Measurements from ENCODE around the gene VSNL1.
"Not testable (repeated sequence)": the region's sequence is repeated elsewhere in the genome, so short reads cannot be mapped to it uniquely, and the experiment has no call there.

Gene VSNL1

GRCh38 chr2:17557596-17557995 is 17.1 kb downstream of the VSNL1 start:
- no peak overlapping the region for H3K23ac ChIP-seq (ENCODE audit: low read length in 2 of 2)
- 52% methylated on average over 5 of the region's 5 CpGs for WGBS
- no peak overlapping the region for H3K27ac ChIP-seq (ENCODE audit: low read length, poor library complexity, severe bottlenecking)
- no peak overlapping the region for H3K9ac ChIP-seq (ENCODE audit: low read length)
- H3K4ac ChIP-seq (ENCODE audit: low read depth in 1 of 2, low read length in 2 of 2): no peak overlapping the region
- no peak overlapping the region for H2AK5ac ChIP-seq (ENCODE audit: low read length, severe bottlenecking)
- no peak overlapping the region for H3K4me3 ChIP-seq (ENCODE audit: insufficient read depth in 1 of 2, low read depth in 1 of 2, low read length in 2 of 2)
- no peak overlapping the region for H2BK120ac ChIP-seq (ENCODE audit: low read depth, low read length)
- H2AFZ ChIP-seq (ENCODE audit: low read depth, low read length): no peak overlapping the region
- H3K4me1 ChIP-seq (ENCODE audit: control insufficient read depth, insufficient read depth, low read depth, low read length): no peaks in the 10 kb centered on the region
- no peak overlapping the region for H2BK5ac ChIP-seq (ENCODE audit: low read depth, low read length, poor library complexity, severe bottlenecking)
- no peaks in the 10 kb centered on the region for H3K36me3 ChIP-seq (ENCODE audit: control insufficient read depth in 1 of 2, insufficient read depth in 2 of 2, low read depth in 1 of 2, low read length in 2 of 2)
- no peak overlapping the region for H3K14ac ChIP-seq (ENCODE audit: low read length in 2 of 2)
- H3K9me3 ChIP-seq (ENCODE audit: control insufficient read depth, low read length): no peaks in the 10 kb centered on the region
- no peak overlapping the region for H3K18ac ChIP-seq (ENCODE audit: low read depth in 1 of 2, low read length in 2 of 2)
- H2BK12ac ChIP-seq (ENCODE audit: low read length in 2 of 2): no peak overlapping the region
- no peak overlapping the region for H2BK15ac ChIP-seq (ENCODE audit: low read depth, poor library complexity, severe bottlenecking)
- H4K8ac ChIP-seq (ENCODE audit: low read length): no peak overlapping the region
- no peaks in the 10 kb centered on the region for H3K27me3 ChIP-seq (ENCODE audit: control insufficient read depth in 1 of 2, insufficient read depth in 1 of 2, low read length in 2 of 2)
- H4K91ac ChIP-seq (ENCODE audit: low read length): no peak overlapping the region
- no peak for DNase-seq
- no peak overlapping the region for H3K4me2 ChIP-seq (ENCODE audit: low read length, poor library complexity, severe bottlenecking)
- H3K79me1 ChIP-seq (replicated peaks; ENCODE audit: low read length, poor library complexity, severe bottlenecking): no peaks in the 10 kb centered on the region

- H3K4me1 ChIP-seq (ENCODE audit: control insufficient read depth, insufficient read depth, low read depth, low read length): no peaks in the 10 kb centered on the region
- H2AK5ac ChIP-seq (ENCODE audit: low read length, severe bottlenecking): no peak overlapping the region
- H3K9ac ChIP-seq (ENCODE audit: low read length): no peak overlapping the region
- no peak overlapping the region for H3K23ac ChIP-seq (ENCODE audit: low read length in 2 of 2)
- H3K4me3 ChIP-seq (ENCODE audit: insufficient read depth in 1 of 2, low read depth in 1 of 2, low read length in 2 of 2): no peak overlapping the region
- no peak overlapping the region for H2BK5ac ChIP-seq (ENCODE audit: low read depth, low read length, poor library complexity, severe bottlenecking)
- H2BK120ac ChIP-seq (ENCODE audit: low read depth, low read length): no peak overlapping the region
- H2AFZ ChIP-seq (ENCODE audit: low read depth, low read length): no peak overlapping the region
- no peak overlapping the region for H2BK15ac ChIP-seq (ENCODE audit: low read depth, poor library complexity, severe bottlenecking)
- no peak overlapping the region for H4K91ac ChIP-seq (ENCODE audit: low read length)
- H3K27me3 ChIP-seq (ENCODE audit: control insufficient read depth in 1 of 2, insufficient read depth in 1 of 2, low read length in 2 of 2): no peaks in the 10 kb centered on the region
- no peak overlapping the region for H2BK12ac ChIP-seq (ENCODE audit: low read length in 2 of 2)
- H3K18ac ChIP-seq (ENCODE audit: low read depth in 1 of 2, low read length in 2 of 2): no peak overlapping the region
- H3K14ac ChIP-seq (ENCODE audit: low read length in 2 of 2): no peak overlapping the region
- H3K4ac ChIP-seq (ENCODE audit: low read depth in 1 of 2, low read length in 2 of 2): no peak overlapping the region
- H4K8ac ChIP-seq (ENCODE audit: low read length): no peak overlapping the region
- H3K27ac ChIP-seq (ENCODE audit: low read length, poor library complexity, severe bottlenecking): no peak overlapping the region
- H3K36me3 ChIP-seq (ENCODE audit: control insufficient read depth in 1 of 2, insufficient read depth in 2 of 2, low read depth in 1 of 2, low read length in 2 of 2): no peaks in the 10 kb centered on the region
- H3K79me1 ChIP-seq (replicated peaks; ENCODE audit: low read length, poor library complexity, severe bottlenecking): no peaks in the 10 kb centered on the region
- H3K9me3 ChIP-seq (ENCODE audit: control insufficient read depth, low read length): no peaks in the 10 kb centered on the region
- no peak overlapping the region for H3K4me2 ChIP-seq (ENCODE audit: low read length, poor library complexity, severe bottlenecking)
- no peak for DNase-seq
Observed at GRCh38 chr2:17558053-17558452, 17.6 kb downstream of the VSNL1 start.

DNA sequence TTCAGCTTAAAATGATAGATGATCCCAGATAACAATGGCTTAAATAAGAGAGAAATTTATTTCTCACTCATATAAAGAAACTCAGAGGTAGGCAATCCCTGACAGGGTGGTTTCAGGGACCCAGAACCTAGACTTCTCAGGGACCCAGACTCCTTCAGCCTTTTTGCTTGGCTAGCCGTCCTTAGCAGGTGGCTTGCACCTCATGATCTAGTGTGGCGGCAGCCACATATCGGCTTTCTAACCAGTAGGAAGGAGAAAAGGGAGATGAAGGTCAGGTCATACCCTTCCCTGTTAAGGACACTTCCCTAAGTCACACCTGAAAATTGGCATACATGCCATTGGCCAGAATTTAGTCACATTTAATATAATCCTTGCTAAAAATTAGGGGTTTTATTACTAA is 18.4 kb downstream of the VSNL1 start:
- H2BK5ac ChIP-seq (ENCODE audit: low read depth, low read length, poor library complexity, severe bottlenecking): no peak overlapping the region
- no peak for DNase-seq

DNA sequence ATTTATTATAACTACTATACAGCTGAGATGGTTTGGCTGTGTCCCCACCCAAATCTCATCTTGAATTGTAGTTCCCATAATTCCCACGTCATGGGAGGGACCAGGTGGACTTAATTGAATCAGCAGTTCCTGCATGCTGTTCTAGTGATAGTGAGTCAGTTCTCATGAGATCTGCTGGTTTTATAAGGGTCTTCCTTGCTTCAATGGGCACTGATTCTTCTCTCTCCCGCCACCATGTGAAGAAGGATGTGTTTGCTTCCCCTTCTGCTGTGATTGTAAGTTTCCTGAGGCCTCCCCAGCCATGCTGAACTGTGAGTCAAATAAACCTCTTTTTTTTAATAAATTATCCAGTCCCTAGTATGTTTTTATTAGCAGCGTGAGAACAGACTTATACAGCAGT is 25.2 kb downstream of the VSNL1 start:
- not testable (repeated sequence) for H3K4me2 ChIP-seq (ENCODE audit: low read length, poor library complexity, severe bottlenecking); H3K18ac ChIP-seq (ENCODE audit: low read depth in 1 of 2, low read length in 2 of 2); H3K9me3 ChIP-seq (ENCODE audit: control insufficient read depth, low read length); H2AK5ac ChIP-seq (ENCODE audit: low read length, severe bottlenecking); H2BK120ac ChIP-seq (ENCODE audit: low read depth, low read length); H3K9ac ChIP-seq (ENCODE audit: low read length); DNase-seq; H2AFZ ChIP-seq (ENCODE audit: low read depth, low read length); H3K27ac ChIP-seq (ENCODE audit: low read length, poor library complexity, severe bottlenecking); H3K14ac ChIP-seq (ENCODE audit: low read length in 2 of 2); H3K27me3 ChIP-seq (ENCODE audit: control insufficient read depth in 1 of 2, insufficient read depth in 1 of 2, low read length in 2 of 2); H2BK12ac ChIP-seq (ENCODE audit: low read length in 2 of 2); H3K4me3 ChIP-seq (ENCODE audit: insufficient read depth in 1 of 2, low read depth in 1 of 2, low read length in 2 of 2); H4K8ac ChIP-seq (ENCODE audit: low read length); H2BK5ac ChIP-seq (ENCODE audit: low read depth, low read length, poor library complexity, severe bottlenecking); H3K23ac ChIP-seq (ENCODE audit: low read length in 2 of 2); H3K4me1 ChIP-seq (ENCODE audit: control insufficient read depth, insufficient read depth, low read depth, low read length); H2BK15ac ChIP-seq (ENCODE audit: low read depth, poor library complexity, severe bottlenecking); H3K4ac ChIP-seq (ENCODE audit: low read depth in 1 of 2, low read length in 2 of 2); H3K36me3 ChIP-seq (ENCODE audit: control insufficient read depth in 1 of 2, insufficient read depth in 2 of 2, low read depth in 1 of 2, low read length in 2 of 2); H3K79me1 ChIP-seq (replicated peaks; ENCODE audit: low read length, poor library complexity, severe bottlenecking); H4K91ac ChIP-seq (ENCODE audit: low read length)
- 75% methylated on average over 2 of the region's 3 CpGs for WGBS

More for the DNA sequence above, 18.4 kb downstream of the VSNL1 start:
- Histone ChIP-seq H3K27me3 (ENCODE audit: control insufficient read depth in 1 of 2, insufficient read depth in 1 of 2, low read length in 2 of 2) (no peaks in the 10 kb centered on the region), H2AK5ac (ENCODE audit: low read length, severe bottlenecking) (no peak overlapping the region), H3K23ac (ENCODE audit: low read length in 2 of 2) (no peak overlapping the region), H3K14ac (ENCODE audit: low read length in 2 of 2) (no peak overlapping the region), H2AFZ (ENCODE audit: low read depth, low read length) (no peak overlapping the region), H2BK15ac (ENCODE audit: low read depth, poor library complexity, severe bottlenecking) (no peak overlapping the region), H3K36me3 (ENCODE audit: control insufficient read depth in 1 of 2, insufficient read depth in 2 of 2, low read depth in 1 of 2, low read length in 2 of 2) (no peaks in the 10 kb centered on the region), H3K18ac (ENCODE audit: low read depth in 1 of 2, low read length in 2 of 2) (no peak overlapping the region), H3K79me1 (replicated peaks; ENCODE audit: low read length, poor library complexity, severe bottlenecking) (no peaks in the 10 kb centered on the region), H3K9me3 (ENCODE audit: control insufficient read depth, low read length) (no peaks in the 10 kb centered on the region), H3K9ac (ENCODE audit: low read length) (no peak overlapping the region), H2BK120ac (ENCODE audit: low read depth, low read length) (no peak overlapping the region), H4K8ac (ENCODE audit: low read length) (no peak overlapping the region), H3K4ac (ENCODE audit: low read depth in 1 of 2, low read length in 2 of 2) (no peak overlapping the region), H3K4me1 (ENCODE audit: control insufficient read depth, insufficient read depth, low read depth, low read length) (no peaks in the 10 kb centered on the region), H3K27ac (ENCODE audit: low read length, poor library complexity, severe bottlenecking) (no peak overlapping the region), H3K4me2 (ENCODE audit: low read length, poor library complexity, severe bottlenecking) (no peak overlapping the region), H4K91ac (ENCODE audit: low read length) (no peak overlapping the region), H3K4me3 (ENCODE audit: insufficient read depth in 1 of 2, low read depth in 1 of 2, low read length in 2 of 2) (no peak overlapping the region), H2BK12ac (ENCODE audit: low read length in 2 of 2) (no peak overlapping the region)
- WGBS: 85% methylated on average over 3 of the region's 3 CpGs

Data from mesenchymal stem cell (in vitro differentiated cells and primary cell).